Mucosa of stomach (tissue), 1 donor: Measurements from ENCODE around the gene INCA1.
A peak's percentile ranks its signal among the peaks of the same experiment; 100 is the strongest.

Experiments
- H3K27me3 ChIP-seq: one replicate; pipeline ENCODE4 v1.7.0; 2013; ENCODE audit warnings: mild to moderate bottlenecking, low read length; ENCODE audit not compliant: control insufficient read depth, insufficient read depth
- H3K36me3 ChIP-seq: one replicate; pipeline ENCODE4 v1.7.0; 2013; ENCODE audit warnings: low read length; ENCODE audit not compliant: control insufficient read depth, insufficient read depth
- H3K4me1 ChIP-seq: one replicate; pipeline ENCODE4 v1.7.0; 2013; ENCODE audit warnings: mild to moderate bottlenecking, low read length; ENCODE audit not compliant: control insufficient read depth, insufficient read depth
- H3K4me3 ChIP-seq: one replicate; pipeline ENCODE4 v1.7.0; 2013; ENCODE audit warnings: low read length
- H3K9ac ChIP-seq: one replicate; pipeline ENCODE4 v1.7.0; 2013; ENCODE audit warnings: mild to moderate bottlenecking, low read length, moderate library complexity
- H3K9me3 ChIP-seq: one replicate; pipeline ENCODE4 v1.7.0; 2013; ENCODE audit warnings: mild to moderate bottlenecking, low read length, moderate library complexity; ENCODE audit not compliant: control insufficient read depth
- donor health status: Pancreatic carcinoma.

Gene INCA1

DNA sequence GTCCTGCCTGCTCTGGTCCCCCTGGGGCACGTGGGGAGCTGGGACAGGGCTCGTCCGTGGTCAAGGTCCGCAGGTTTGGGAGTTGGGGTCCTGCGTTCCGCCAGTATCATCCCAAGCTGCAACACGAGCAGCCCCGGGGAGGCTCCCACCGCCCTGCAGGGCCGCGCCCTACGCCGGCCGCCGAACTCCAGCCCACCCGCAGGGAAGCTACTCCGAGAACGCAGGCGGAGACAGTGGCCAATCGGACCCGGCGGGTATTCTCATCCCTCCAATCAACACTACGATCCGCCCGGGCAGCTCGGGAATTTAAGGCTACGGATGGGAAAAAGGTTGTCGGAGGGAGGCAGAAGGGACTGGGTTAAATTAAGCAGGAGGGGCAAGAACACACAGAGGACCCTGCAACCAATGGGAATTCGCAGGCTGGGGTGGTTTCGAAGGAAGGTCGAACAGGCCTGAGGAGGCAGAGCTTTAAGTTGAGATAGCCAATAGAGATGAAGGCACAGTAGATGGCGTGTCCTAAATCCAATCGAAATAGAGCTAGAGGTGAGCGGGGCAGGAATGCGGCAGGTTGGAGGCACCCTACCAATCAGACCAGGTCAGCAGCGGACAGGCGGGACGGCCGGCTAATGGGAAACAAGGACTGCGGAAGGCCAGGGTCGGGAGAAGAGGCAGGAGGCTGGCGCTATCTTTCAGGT, 30.3 kb downstream of the INCA1 start:
- peaks cover 20% of the 10 kb centered on the region for H3K4me1 ChIP-seq
- H3K9me3 ChIP-seq: no peaks in the 10 kb centered on the region
- no peaks in the 10 kb centered on the region for H3K36me3 ChIP-seq
- no peaks in the 10 kb centered on the region for H3K27me3 ChIP-seq
- peak overlapping the region; percentile 78 for H3K4me3 ChIP-seq
- H3K9ac ChIP-seq: peak overlapping the region; percentile 85

DNA sequence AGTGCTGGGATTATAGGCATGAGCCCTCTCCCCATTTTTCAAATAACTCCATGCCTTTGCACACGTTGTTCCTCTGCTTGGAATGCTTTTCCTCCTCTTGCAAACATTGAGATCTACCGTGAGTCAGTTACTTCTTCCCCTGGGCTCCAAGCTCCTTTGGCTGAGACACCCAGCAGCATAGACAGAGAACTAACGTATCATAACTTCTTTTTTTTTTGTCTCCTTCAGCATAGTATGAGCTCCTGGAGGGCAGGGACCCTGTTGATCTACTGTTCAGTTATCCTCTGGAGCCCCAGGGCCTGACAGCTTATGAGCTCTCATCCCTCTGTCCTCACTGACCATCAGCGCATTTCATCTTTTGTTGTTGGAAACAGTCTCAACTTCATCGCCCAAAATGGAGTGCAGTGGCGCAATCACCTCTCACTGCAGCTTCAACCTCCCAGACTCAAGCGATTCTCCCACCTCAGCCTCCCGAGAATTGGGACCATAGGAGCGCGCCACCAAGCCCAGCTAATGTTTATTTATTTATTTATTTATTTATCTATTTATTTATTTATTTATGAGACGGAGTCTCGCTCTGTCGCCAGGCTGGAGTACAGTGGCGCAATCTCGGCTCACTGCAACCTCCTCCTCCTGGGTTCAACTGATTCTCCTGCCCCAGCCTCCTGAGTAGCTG, 31.9 kb downstream of the INCA1 start:
- Histone ChIP-seq H3K36me3 (no peaks in the 10 kb centered on the region), H3K4me3 (no peak overlapping the region), H3K9ac (no peak overlapping the region), H3K4me1 (peaks cover 20% of the 10 kb centered on the region), H3K9me3 (no peaks in the 10 kb centered on the region), H3K27me3 (no peaks in the 10 kb centered on the region)

DNA sequence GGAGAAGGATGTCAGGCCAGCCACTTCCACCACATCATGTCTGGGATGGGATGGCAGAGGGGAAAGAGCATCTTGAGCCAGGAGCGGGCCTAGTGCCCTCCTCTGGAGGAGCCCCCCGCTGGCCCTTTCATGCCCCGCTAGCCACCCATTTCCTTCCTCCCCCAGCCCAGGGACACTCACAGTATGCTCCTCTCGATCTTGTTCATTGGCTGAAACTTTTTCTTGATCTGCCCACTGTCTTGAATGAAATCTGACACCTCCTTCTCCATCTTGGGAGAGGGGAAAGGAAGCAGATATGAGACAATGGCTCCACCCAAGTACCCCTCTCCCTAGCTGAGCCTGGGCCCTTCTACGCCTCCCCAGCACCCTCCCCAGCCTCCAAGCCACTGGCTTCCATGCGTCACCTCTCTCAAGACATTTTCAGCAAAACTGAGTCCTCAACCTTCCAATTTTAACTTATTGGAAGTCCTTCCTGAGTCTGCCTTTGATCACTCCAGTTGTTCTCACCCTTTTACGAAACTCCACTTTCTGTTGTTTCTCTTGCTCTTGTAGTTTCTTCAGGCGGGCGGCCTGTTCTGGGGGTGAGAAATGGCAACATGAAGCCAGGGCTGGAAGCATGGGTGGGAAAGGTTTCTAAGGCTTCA, 36.9 kb downstream of the INCA1 start:
- H3K4me3 ChIP-seq: no peak overlapping the region
- no peak overlapping the region for H3K9ac ChIP-seq
- H3K36me3 ChIP-seq: no peaks in the 10 kb centered on the region
- H3K9me3 ChIP-seq: no peaks in the 10 kb centered on the region
- H3K4me1 ChIP-seq: peaks cover 7% of the 10 kb centered on the region
- no peaks in the 10 kb centered on the region for H3K27me3 ChIP-seq

DNA sequence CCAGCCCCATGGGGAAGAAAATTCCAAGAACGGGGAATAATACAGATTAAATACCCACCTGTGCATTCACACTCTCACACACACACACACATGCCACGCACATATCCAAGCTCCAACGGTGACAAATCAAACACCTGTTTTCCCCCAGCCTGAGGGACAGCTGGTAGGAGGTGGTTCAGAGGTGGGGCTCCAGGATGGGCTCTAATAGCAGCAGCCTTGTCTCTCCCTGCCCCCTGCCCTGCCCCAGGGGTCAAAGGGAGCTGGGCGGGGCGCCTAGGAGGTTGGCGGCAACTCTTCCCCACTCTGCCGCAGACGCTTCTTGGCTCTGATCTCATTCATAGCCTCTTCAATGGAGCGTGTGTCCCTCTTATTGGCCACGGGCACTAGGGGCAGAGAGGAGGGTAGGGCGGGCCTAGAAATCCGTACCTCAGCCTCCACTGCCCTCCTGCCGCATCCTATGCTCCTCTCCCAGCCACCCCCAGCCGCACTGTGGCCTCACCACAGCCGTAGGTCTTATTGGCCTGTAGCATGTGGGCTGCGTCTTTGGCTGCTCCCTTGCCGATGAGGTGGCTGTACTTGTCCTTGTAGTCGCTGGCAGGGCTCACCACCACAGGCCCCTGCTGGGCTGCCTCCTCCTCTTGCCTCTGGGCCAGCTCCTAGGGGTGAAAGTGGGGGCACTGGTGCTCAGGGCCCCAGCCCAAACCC, 37.9 kb downstream of the INCA1 start:
- peaks cover 7% of the 10 kb centered on the region for H3K4me1 ChIP-seq
- H3K36me3 ChIP-seq: no peaks in the 10 kb centered on the region
- no peaks in the 10 kb centered on the region for H3K27me3 ChIP-seq
- no peak overlapping the region for H3K9ac ChIP-seq
- no peak overlapping the region for H3K4me3 ChIP-seq
- no peaks in the 10 kb centered on the region for H3K9me3 ChIP-seq

DNA sequence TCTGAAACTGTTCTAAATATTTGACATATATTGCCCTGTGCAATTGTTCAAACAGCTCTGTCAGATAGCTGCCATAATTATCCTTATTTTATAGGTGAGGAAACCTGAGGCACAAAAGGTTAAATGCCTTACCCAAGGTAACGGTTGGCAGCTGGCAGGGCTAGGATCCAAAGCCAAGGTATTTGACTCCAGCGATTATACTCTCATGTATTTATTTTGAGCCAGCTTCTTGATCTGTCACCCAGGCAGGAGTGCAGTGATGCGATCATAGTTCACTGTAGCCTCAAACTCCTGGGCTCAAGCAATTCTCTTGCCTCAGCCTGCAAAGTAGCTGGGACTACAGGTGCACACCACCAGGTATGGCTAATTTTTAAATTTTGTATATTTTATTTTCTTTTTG, 39.2 kb downstream of the INCA1 start:
- Histone ChIP-seq H3K9me3 (no peaks in the 10 kb centered on the region), H3K9ac (no peak overlapping the region), H3K27me3 (no peaks in the 10 kb centered on the region), H3K4me1 (peaks cover 16% of the 10 kb centered on the region), H3K4me3 (no peak overlapping the region), H3K36me3 (no peaks in the 10 kb centered on the region)

DNA sequence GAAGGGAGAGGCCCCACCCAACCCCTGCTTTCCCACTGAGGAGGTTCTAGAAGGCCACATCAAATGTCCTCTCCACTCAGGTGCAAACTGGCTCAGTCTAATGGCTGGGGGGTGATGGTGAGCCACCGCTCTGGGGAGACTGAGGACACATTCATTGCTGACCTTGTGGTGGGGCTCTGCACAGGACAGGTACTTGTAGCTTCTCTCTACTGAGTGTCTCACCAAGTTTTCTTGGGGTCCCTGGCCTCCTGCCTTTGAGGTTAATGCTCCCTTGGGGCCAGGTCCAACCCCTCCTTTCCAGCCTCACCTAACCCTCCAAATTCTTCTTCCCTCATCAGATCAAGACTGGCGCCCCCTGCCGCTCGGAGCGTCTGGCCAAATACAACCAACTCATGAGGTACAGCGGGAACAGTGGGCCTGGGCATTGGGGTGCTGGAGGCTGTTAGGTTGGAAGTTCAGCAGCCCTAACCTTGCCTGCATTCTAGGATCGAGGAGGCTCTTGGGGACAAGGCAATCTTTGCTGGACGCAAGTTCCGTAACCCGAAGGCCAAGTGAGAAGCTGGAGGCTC, 40.7 kb downstream of the INCA1 start:
- Histone ChIP-seq H3K4me1 (peaks cover 18% of the 10 kb centered on the region), H3K9me3 (no peaks in the 10 kb centered on the region), H3K4me3 (no peak overlapping the region), H3K36me3 (no peaks in the 10 kb centered on the region), H3K27me3 (no peaks in the 10 kb centered on the region), H3K9ac (no peak overlapping the region)

DNA sequence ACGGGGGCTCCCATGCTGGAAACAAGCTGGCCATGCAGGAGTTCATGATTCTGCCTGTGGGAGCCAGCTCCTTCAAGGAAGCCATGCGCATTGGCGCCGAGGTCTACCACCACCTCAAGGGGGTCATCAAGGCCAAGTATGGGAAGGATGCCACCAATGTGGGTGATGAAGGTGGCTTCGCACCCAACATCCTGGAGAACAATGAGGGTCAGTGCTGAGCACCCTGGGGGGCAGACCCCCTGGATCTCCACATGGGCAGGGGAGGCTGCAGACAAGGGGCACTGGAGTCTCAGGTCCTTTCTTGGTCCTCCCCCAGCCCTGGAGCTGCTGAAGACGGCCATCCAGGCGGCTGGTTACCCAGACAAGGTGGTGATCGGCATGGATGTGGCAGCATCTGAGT, 42.2 kb downstream of the INCA1 start:
- H3K27me3 ChIP-seq: no peaks in the 10 kb centered on the region
- H3K9ac ChIP-seq: no peak overlapping the region
- H3K36me3 ChIP-seq: no peaks in the 10 kb centered on the region
- no peak overlapping the region for H3K4me3 ChIP-seq
- H3K4me1 ChIP-seq: peaks cover 25% of the 10 kb centered on the region
- no peaks in the 10 kb centered on the region for H3K9me3 ChIP-seq

DNA sequence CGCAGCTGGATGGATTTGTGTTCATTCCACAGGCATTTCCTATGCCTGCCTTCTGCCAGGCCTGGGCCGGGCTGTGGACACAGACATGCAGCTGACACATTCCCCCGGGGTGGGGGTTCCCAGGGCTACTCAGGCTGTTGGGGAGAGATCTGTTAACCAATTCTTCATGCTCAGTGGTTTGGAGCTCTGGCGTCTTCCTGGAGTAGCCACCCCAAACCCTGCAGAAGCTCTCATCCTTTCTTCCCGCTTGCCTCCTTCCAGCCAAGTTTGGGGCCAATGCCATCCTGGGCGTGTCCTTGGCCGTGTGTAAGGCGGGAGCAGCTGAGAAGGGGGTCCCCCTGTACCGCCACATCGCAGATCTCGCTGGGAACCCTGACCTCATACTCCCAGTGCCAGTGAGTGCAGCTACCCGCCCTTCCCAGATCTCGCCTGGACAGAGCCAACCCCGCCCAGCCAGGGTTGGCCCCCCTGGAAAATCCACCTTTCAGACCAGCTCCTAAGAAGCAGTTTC, 43.8 kb downstream of the INCA1 start:
- H3K4me1 ChIP-seq: peaks cover 26% of the 10 kb centered on the region

DNA sequence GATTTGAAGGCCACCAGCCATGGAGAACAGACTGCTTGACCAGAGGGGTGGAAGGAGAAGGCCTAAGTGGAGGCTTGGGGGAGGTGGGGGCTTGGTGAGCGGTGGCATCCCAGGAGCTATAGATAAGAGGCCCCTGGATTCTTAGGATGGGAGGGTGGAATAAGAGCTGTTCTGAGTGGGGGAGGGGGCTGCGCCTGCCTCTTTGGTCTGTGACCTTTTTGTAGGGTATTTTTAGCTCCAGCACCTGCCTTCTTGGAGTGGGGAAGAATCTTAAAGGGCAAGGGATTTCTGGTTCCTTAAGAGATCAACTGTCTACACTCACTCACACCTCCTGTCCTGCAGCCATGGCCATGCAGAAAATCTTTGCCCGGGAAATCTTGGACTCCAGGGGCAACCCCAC, 45.8 kb downstream of the INCA1 start:
- Histone ChIP-seq H3K27me3 (no peaks in the 10 kb centered on the region), H3K9ac (no peak overlapping the region), H3K4me1 (peaks cover 27% of the 10 kb centered on the region), H3K9me3 (no peaks in the 10 kb centered on the region), H3K36me3 (no peaks in the 10 kb centered on the region), H3K4me3 (no peak overlapping the region)

More for the DNA sequence above, 43.8 kb downstream of the INCA1 start:
- no peaks in the 10 kb centered on the region for H3K36me3 ChIP-seq
- H3K9ac ChIP-seq: no peak overlapping the region
- H3K4me3 ChIP-seq: no peak overlapping the region
- no peaks in the 10 kb centered on the region for H3K9me3 ChIP-seq
- H3K27me3 ChIP-seq: no peaks in the 10 kb centered on the region

DNA sequence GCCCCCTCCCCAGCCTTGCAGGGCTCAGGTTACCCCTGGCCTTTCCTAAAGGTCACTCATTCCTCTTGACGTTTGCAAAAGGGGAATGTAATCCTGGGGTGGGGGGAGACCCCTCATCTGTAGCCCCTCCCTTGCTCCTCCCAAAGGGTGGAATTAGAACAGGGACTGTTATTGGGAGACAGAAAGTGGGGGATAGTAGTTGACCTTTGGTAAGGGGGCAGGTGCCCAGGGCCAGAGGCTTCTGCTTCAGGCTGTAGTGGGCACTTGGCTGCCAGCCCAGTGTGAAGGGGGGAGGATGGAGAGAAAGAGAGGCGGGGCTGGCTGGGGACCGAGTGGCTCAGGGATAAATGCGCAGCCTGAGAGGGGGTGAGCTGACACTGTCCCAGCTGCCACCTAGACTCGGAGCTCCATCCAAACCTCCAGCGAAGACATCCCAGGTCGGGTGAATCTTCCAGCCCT, 46.5 kb downstream of the INCA1 start, which contains the start of gene ENO3:
Gene ENO3 (plus strand): TSS at position 374 of the 459 bp plus-strand sequence. CDS start 711 bp downstream, outside the sequence.
- H3K27me3 ChIP-seq: no peaks in the 10 kb centered on the region
- no peaks in the 10 kb centered on the region for H3K9me3 ChIP-seq
- peak within 1 kb of the TSS; percentile 83 for H3K9ac ChIP-seq
- peak within 1 kb of the TSS; percentile 21 for H3K4me3 ChIP-seq
- H3K36me3 ChIP-seq: no peaks in the 10 kb centered on the region
- H3K4me1 ChIP-seq: peaks cover 26% of the 10 kb centered on the region

DNA sequence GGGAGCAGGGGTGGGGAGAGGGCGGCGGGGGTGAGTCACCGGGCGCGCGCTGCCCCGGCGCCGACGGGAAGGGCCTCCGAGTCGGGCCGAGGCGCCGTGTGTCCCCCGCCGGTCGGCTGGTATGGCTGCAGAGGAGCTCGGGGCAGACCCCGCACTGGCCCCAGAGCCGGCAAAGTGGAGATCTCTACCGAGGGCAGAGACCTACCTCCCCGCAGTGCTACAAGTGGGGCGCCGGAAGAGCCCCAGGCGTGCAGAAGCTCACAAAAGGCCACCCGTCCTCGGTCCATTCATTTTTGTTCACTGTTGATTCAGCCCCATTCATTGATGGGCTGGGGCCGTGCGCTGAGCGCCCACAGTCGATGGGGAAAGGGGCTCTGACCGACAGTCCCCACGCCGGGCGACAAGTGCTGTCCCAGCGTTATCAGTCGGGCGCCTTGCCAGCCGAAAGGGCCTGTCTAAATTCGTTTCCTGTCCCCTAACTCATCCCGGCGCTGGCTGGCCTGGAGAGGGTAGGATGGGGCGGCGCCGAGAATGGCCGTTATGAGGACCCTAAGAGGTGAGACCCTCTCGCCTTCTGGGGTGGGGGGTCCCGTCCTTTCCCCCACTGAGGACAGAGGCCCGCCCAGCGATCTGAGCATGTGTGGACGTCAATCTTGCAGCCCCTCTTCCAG, 47.1 kb downstream of the INCA1 start:
- Histone ChIP-seq H3K4me3 (peak overlapping the region; percentile 21), H3K27me3 (no peaks in the 10 kb centered on the region), H3K9me3 (no peaks in the 10 kb centered on the region), H3K36me3 (no peaks in the 10 kb centered on the region), H3K4me1 (peaks cover 32% of the 10 kb centered on the region), H3K9ac (peak overlapping the region; percentile 83)
